ENCODE data around the gene AHRR.

GRCh38 chr5:362189-362588, 40.7 kb downstream of the AHRR start:
- TF ChIP-seq CTCF (conservative IDR thresholded peaks at IDR 0.05; ENCODE audit: low read depth, low read length) = no peak
- TF ChIP-seq MXI1 (IDR thresholded peaks at IDR 0.05; ENCODE audit: borderline replicate concordance, low read depth, low read length) = no peak
- TF ChIP-seq MAZ (IDR thresholded peaks at IDR 0.05; ENCODE audit: borderline replicate concordance, low read depth, low read length) = no peak
- TF ChIP-seq POLR2A (IDR thresholded peaks at IDR 0.05; ENCODE audit: low read depth, low read length) = no peak
- TF ChIP-seq MAFK (IDR thresholded peaks at IDR 0.05; ENCODE audit: low read depth, low read length) = no peak
- TF ChIP-seq CHD1 (IDR thresholded peaks at IDR 0.05; ENCODE audit: low read depth, low read length) = no peak
- TF ChIP-seq ELK1 (IDR thresholded peaks at IDR 0.05; ENCODE audit: borderline replicate concordance, low read depth, low read length) = no peak
- no peak for TF ChIP-seq RAD21 (IDR thresholded peaks at IDR 0.05; ENCODE audit: low read length)
- TF ChIP-seq BHLHE40 (IDR thresholded peaks at IDR 0.05; ENCODE audit: low read depth, low read length) = no peak
- no peak for TF ChIP-seq CEBPB (IDR thresholded peaks at IDR 0.05; ENCODE audit: low read depth, low read length)
